Ammon's horn (tissue), 1 donor: ENCODE measurements around the gene BCL2.

Source experiments
- DNase-seq: peaks from one replicate; pipeline ENCODE4 v3.0.0-alpha.2; 2016; ENCODE audit warnings: low spot score

Gene BCL2

DNA sequence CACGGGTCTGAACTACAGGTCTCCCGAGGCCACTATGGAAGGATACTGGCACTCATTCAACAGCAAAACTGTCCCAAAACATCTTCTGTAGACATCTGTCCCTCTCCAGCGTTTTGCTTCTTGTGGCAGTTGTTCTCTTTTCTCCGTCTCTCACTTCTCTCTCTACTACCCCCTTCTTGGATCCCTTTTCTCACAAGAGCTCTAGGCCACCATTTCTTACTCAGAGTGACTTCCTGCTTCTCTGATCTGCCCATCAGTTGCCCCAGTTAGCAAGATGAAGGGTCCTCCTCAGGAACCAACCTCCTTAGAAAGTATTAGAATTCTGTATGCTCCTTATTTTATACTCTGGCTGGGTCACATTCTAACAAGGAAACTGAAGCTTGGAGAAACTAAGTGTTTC is 32.6 kb downstream of the BCL2 start:
- no peak for DNase-seq

DNA sequence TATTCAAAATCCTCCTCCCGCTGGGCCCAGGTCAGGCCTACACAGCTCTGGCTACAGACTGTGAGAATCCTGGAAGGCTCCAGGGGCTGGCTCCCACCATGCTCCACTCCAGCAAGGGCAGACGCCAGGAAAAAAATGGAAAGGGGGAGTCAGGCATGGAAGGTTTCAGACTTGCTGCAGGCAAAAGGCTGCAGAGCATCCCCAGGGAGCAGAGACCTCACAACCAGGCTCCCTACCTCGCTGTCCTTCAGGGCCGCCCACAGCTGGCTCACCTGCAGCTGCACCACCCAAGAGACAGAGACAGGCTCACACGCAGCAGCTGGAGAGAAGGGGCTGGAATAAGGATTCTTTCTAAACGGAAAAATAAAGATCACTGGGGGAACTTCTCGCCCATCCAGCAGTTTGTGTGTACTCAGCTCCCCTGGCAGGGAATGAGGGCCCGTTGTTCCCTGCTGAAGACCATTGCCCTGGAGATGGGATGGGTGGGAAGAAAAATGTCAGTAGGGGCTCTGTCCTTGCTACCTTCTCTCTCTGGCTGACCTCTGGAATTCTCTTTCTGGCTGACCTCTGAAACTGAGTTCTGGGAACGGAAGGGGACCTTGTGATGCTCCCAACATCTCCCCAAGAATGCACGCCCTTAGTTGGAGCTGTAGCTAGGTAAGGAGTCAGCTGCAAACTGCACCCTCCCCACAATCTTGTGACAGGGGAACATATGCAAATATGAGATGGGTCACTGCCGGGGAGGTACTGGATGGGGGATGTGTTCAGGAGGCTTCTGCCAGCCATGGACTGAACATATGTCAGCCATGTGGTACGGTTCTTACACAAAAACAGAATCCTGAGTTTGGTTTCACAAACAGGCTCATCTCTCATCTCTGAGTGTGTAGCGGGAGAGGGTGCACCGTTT is 34.5 kb downstream of the BCL2 start:
- DNase-seq, result no peak

DNA sequence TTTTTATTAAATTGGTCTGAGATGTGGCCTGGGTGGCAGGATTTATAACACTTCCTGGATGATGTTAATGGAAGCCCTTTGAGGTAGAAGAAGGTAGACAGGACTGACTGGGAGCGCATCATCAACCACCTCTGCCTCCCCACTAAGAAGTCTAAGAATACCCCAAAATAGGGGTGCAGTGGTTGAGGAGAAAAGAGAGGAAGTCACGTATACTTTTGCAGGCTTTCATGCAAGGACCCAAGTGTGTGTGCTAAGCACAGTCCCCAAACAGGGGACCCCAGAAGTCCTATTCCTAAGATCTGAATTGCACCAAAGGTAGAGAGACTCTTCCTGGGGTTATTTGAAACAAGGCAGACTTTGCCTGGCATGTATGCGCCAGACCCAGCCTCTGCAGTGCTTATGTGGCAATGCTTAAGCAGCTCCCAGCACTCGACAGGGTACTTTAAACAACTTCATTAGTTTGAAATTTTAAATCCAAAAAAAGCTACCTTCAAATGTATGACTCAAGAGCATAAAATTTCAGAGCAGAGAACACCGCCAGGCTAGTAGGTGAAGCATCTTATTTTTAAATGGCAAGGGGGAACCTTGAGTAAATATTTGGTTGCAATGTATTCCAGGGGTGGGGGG is 35.3 kb downstream of the BCL2 start:
- no peak for DNase-seq

DNA sequence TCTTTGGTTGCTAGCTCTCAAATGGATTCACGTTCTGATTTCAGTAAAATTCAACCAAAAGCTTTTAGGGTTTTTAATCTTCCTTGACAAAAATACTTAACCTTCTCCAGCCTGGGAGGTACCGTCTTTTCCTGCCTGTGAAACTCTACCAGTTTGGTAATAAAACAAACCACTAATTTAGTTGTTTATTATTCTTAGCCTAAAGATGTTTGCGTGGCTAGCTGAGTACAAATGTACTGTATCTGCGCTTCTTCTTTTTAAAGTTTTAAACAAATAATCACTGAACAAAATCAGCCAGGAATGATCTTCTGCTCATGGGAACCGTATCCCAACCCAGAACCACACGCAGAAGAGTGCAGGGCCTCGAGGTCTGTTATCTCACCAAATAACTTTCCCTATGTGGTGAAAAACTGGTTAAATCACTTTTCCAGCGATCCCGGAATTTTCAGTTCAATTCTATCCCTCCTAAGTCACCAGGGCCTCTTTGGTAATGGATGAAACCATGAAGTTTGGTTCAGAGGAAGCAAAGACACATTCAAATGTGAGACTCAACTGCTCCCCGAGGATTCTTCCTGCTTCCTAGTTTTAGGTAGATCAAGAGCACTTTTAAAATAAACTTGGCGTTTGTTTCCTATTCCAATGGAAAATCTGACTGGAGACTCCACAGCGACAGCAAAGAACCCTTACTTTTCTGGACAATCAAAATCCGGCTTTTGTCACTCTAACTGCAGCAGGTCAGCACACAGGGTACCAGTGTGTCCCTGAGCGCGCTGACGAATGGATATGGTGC is 36.1 kb downstream of the BCL2 start:
- no peak for DNase-seq

DNA sequence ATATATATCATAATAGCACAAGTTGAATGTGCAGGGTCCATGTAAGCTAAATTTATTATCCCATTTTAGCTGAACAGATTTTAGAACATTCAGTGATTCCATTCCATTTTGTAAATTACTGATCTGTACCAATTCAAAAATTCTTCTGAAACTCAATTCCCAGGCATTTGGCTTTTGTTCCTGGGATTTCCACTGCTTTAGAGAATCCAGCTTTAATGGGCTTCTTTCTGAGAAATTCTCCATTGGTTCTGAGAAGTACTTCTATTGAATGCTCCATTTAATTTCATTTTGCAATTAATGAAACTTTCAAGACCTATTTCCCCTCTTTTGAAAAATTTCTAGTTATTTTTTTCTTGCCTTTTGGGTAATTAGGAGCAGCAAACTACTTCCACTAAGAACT is 36.8 kb downstream of the BCL2 start:
- DNase-seq, result no peak

DNA sequence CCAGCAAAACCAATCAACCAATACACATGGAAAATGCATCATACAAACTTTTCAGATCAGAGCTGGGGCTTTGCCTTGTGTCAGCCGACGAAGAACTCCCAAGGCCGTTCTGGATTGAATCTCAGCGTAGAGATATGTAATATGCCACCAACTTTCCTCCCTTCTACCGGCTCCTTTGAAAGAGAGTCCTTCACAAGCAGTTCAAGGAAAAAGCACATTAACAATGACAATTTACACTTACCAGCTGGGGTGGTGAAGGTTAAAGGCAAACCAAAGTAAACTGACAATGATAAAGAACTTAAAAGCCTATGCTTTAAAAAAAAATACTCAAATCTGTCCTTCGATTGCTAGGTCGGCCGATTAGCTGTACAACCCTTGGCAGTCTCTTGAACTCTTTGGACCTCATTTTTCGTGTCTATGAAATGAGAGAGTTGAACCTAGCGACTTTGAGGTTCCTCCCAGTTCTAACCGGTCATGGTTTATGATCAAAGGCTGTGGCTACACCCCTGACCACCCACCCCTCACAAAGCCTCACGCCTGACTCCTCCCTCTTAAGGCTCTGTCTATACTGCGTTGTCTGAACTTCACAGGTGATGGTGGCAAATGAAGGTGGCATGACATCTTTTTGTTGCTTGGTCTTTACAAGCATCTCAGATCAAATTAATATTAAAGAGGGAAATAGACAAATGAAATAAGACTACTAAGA is 46.2 kb downstream of the BCL2 start:
- DNase-seq, result no peak

DNA sequence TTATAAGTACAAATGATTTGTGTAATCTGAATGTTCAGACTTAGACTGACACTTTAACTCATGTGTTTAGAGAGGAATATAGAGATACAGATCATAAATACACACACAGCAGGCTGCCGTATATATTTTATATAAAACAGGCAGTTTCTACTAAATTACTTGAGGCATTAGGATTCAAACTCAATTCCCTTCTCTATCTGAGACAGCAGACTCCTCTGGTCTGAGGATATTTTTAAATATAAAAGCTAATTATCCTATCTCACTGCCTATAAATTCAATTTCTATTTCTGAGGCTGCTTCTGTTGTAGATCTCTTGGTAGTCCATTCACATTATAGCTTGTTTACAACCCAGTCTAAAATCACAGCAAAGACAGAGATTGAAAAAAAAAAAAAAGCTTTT is 46.9 kb downstream of the BCL2 start:
- DNase-seq, result no peak

DNA sequence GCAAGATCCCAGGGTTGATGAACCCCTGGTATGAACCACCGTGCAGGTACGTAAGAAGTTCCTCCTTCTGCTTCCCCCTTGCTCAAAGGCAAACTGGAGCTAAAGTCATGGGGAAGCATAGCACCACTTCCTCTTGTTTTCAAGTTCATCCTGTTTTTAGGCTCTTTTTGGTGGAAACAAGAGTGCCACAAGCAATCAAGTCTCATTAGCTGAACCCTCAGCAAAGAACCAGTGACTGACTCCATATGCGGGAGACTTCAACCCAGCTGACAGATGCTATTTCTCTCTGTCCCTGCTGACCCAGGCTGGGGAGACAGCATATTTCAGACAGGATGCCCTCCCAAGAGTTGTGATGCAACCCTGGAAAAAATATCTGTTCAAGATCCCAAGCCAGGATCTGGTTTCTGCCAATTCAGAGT is 47.7 kb downstream of the BCL2 start:
- DNase-seq, result peak; percentile 58

DNA sequence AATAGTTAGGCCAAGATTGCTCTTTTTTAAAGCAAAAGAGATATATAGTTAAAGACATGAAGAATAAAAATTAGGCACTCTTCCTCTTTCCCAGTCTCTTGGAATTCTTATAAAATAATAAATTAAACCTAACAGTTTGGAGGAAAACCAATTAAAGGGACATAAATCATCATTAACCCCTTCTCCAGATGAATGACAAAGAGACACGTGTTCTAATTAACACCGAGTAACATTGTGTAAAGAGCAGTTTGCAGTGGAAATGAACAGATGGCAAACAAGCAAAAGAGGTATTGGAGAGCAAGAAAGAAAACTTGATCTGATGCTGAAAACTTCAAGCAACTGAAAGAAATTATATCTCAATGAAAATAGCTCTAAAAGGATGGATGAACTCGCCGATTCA is 48.4 kb downstream of the BCL2 start:
- no peak for DNase-seq

DNA sequence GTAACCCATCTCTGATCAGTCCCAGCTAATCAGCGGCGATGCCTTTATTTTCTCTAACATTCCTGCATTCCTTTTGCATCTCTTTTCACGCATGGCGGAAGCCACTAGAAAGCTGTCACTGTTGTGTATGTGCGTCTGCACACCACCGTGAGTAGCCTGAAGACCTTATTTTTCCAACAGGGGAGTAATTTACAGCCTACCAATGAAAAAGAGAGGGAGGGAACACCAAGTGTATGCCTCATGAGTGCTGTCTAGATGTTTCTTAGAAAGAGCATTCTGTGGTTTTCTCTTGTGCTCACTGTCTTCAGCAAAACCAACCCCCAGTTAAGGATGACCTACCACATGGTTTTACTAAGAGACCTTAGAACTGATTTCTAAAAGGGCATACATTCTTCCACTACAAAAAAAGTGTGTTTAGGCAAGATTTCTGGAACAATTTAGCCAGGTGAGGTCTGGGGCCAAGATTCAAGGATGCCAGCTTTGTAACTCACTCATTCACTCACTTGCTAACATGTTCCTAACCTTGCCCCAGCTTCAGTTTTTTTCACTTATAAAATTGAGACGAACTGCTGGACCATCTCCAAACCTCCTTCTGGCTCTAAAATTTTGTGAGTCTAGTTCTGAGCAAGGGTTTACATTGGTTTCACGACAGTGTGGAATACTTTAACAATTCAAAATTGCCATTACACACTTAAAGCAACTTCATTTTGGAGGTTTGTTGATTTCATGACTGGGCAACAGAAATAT is 51.4 kb downstream of the BCL2 start:
- no peak for DNase-seq

DNA sequence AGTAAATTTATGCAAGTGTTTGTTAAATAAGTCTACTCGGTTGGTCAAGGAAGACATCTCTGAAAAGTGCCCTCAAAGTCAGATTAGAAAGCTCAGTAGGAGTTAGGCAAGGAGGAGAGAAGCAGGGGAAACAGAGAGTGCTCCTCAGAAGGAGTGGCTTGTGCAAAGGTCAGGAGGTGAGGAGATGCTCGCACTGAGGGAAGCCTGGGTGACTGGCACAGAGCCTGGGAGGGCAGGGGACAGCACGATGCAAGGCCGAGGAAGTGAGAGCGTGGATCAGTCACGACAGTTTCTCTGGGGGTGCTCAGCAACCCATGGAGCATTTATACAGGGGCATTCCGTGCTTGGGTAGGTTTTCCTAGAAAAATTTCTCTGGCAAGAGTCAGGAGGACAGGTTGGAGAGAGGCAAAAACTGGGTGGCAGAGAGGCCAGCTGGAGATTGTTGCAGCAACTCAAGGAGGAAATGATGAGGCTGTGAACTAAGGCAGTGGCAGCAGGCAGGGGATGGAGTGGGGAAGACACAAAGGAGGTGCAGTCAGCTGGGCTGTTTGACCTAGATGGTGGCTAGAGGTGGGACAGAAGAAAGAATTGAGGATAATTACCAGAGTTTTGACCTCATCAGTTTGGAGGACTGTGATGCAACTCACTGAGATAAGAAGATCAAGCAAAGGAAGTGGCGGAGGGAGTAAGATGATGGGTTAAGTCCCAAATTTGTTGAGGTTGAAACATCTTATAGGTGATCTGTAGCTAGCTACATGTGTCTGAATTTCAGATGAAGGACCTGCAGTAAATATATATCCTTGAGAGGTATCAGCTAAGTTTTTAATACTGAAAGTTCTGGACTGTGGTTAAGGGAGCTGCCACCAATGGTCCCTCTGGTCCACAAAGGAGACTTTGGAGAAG is 52.4 kb downstream of the BCL2 start:
- DNase-seq, result no peak

DNA sequence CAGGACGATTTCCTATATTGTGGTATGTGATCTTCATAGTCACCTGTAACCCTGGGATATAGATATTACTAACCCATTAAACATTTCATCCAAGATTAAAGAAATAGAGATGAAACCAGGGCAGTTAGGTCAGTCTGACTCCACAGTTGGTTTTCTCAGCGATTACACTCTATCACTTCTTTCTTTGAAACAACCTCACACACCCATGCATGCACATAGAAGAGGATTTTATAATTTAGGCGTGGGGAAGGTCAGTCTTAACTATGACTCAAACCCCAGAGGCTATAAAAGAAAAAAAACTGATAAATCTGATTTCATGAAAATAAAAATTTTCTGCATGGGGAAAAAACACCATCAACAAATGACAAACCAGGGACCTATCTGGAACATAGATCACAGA is 54.2 kb downstream of the BCL2 start:
- DNase-seq, result no peak

DNA sequence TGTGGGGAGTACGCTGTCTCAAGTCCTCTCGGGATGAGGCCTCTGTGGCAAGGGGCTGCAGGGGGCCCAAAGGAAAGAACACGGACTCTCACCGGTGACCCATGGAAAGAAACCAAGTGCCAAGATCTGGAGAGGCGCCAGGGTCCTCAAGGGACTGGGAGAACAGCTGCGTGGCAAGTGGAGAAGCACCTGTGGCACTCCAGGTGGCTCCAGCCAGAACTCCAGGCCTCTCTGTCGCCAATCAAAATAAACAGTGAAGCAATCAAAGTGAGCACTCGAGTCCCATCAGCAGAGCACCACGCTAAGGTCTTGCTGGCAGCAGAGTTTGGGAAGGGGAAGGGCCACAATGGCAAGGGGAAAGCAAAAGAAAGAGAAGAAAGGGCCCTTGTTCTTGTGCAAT is 54.7 kb downstream of the BCL2 start:
- DNase-seq, result no peak

DNA sequence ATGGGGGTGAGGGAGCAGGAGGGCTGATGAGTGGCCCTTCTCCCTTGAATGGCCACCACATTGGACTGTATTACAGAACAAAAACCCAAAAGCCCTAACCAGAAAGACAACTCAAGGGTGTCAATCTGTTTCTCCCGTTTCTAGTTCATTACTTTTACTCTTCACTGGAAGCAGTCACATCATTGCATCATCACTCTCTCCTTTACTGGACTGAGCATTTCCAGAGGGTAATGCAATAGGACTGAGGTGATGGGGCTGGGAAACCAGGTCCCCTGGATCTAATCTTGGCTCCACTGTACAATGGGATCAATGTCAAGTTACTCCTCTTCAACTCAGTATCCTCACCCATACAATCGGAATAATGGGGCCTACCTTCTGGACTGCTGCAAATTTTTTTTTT is 56.1 kb downstream of the BCL2 start:
- DNase-seq, result no peak

DNA sequence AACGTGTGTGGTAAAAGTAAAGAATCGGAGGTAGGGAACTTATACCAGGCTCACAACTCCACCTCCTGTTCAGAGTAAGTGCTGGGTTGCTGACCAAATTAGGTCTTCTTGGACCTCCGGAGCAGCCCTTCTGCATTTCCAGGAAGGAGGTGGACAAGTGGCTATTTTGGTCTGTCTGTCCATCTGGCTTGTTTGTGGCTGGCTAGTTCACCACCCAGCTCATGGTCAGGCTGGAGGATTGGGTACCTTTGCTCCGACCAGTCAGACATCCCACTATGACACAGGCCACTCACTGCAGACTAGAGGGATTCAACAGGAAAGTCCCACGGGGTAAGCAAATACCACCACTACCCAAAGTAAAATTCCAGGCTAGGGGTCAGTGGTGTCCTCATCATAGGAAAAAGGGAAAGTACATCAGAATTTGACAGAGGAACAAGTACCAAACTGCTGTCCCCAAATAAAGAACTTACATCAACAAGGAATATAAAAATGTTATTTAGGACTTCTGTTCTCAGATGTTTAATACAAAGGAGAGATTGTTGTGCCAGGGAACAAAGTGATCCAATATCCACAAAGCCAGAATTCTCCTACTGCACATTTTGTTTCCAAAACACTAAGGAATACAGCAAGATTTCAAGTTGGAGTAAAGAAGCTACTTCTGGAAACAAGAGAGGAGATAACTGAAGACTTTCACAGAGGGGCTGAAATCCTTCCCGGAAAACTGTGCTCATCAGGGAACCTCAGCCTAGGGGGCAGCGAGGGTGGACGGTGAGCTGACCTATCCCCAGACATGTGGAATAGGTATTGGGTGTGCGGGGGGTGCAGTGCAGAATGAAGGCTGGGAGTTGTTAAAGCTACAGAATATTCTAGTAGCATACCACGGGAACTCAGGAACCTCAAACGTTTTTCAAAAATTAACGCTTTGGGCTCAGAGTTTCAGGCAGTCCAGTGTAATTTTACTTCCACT is 56.9 kb downstream of the BCL2 start:
- DNase-seq, result peak; percentile 60

DNA sequence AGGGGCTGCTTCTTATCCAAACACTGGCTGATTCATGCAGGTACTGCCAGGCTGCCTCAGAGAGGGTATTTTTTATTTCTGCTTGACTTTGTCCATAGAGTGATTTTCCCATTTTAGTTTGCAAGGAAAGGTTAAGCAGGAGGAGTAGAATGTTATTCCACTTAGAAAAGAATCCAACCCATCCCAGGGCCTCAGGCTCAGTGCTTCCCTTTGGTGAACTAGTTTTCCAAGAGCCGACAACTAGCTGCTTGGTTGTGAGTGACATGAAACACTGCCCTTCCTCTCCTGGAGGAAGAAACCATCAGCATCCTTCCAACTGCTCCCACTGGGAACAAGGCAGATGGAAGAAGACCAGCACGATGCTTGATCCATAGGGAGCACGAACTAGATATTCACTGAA is 58.5 kb downstream of the BCL2 start:
- no peak for DNase-seq

DNA sequence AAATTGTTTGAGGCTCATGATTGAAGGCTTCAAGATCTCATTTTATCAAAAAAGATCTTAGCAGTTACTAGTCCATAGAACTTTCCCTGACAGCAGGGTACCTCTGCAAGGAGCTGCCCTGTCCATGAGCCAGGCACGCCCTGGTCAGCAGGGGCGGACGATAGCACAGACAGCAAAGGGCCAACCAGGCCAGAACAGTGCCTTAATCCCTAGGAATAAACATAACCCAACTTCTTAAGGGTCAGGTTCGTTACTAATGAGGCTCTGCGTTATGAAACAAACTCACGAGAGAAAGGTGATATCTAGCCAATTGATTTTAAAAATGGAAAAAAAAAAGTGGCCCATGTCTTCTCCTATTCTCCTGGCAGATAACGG is 59.2 kb downstream of the BCL2 start:
- DNase-seq, result no peak

DNA sequence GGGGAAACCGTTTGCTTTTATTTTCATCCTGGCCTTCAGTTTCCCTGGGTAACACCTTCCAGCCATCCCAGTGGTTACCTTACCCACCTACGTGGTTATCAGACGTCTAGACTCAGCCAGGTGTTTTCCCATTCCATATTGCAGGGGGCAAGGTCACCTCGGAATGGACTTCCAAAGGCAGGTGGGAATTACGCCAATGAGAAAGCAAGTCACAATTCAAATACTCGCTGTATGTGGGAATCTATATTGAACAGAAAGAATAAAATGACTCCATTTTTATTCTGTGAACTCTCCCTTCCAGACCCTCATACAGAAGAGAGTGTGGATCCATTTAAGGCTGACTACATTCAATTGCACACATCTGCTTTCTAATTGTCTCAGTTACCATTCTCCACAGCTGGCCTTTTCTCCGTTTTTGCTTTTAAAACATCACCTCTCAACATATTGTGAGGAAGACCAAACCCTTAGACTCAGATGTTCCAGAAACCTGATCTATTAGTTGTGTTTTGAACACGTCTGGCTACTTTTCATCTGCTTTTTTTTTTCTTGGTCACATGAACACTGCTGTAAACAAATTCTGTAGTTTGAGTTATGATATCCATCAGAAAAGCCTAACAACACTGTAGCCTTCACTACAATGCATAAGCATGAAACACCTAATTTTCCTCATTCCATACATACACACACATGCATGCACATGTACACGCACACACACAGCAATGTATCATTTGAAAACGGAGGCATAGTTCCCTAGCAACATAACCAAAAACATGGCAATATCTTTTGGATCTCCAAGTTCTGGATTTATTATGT is 59.8 kb downstream of the BCL2 start:
- no peak for DNase-seq
